GM21423 (cell line): ENCODE data around the gene FNDC5.
A peak's percentile ranks its signal among the peaks of the same experiment; 100 is the strongest.

Experiments used
- ATAC-seq: cut with Tn5 transposase; IDR thresholded peaks from one replicate; pipeline ENCODE4 v1.9.1; 2021; ENCODE audit warnings: mild to moderate bottlenecking, moderate library complexity; ENCODE audit not compliant: unreplicated experiment

Gene FNDC5

DNA sequence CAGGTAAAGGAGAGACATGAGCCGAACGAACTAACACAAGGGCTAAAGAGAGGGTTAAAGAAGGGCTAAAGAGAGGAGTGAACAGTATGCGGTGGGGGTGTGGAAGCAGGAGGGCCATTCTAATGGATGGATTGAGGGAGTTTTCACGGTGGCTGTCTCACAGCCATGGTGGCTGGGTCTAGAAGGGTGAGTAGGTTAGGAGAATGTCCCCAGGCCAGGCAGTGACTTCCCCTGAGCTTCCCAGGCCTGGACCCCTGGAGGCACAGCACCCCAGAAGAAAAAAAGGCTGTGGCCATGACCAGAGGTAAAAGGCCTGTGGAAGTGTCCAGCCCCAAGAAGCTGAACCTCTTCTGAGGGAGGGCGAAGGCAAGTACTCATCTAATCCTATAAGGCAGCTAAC, 3.6 kb downstream of the FNDC5 start:
- no peak for ATAC-seq

DNA sequence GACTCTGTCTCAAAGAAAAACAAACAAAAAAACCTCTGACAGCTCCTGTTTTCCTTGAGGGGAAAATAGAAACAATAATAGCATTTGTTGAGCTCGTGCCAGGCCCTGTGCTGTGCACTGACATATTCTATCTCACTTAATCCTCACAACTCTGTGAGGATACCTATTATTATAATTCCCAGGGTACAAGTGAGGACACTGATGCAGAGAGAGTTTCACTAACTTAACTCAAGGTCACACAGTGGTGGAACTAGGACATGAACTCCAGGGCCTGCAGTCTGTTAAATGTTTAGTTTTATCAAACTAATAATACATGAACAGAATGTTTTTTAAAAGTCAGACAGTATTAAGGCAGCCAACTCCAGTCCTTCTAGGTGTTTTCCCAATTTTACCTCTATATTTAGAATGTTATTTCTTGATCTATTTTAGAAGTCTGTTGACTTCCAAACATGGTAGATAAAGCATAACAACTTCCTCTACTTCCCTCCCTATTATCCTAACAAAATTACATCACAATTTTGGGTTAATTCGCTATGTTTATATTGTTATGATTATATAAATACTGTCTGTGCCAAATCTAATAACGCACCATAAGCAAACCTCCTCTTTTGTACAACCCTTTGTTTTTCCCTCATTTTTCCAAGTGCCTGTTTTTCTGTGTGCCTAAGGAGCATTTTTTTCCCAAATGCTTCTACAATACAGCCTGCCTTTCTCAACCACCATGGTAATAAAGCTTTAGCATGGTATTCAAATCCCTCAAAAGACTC, 4.9 kb downstream of the FNDC5 start:
- ATAC-seq = no peak

DNA sequence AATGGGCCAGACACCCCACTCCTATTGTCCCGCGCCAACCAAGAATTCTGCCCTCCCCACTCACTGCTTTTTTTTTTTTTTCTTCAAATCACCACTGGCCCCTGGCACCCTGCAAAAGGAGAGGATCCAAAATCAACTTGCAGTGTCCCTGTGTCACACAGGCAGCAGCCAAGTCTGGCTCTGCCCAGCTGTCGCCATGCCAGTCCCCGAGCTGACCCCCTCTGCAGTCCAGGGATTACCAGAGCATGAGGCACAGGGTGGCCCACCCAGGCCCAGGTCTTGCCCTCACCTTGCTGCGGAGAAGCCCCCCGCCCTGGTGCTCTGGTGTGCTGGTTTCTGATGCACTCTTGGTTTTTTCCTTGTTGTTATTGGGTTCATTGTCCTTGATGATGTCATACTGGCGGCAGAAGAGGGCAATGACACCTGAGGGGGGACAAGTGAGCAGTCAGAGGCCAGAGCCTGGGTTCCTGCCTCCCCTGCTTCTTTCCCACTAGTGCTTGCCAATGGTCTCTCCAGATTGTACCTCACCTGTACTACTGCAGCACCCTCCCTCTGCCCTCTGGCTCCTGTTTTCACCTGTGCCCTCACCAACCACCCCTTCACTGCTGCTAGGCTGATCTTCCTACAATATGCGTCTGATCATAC, 6.2 kb downstream of the FNDC5 start:
- no peak for ATAC-seq

DNA sequence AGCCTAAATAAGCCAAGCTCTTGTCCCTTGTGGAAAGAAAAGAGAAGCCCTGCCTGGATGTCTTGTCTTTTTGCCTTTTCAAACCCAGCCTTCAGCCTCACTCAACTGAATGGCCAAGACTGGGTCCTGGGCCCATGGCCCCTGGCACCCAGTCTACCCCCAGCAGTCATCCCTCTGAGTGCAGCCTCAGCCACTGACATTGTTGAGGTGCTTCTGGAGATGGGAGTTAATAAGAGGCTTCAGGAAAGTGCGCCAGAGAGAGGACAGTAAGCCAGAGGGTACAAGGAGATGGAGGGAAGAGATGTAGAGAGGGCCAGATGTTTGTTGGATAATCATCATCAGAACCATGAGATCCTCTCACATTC, 6.8 kb downstream of the FNDC5 start:
- ATAC-seq = no peak

DNA sequence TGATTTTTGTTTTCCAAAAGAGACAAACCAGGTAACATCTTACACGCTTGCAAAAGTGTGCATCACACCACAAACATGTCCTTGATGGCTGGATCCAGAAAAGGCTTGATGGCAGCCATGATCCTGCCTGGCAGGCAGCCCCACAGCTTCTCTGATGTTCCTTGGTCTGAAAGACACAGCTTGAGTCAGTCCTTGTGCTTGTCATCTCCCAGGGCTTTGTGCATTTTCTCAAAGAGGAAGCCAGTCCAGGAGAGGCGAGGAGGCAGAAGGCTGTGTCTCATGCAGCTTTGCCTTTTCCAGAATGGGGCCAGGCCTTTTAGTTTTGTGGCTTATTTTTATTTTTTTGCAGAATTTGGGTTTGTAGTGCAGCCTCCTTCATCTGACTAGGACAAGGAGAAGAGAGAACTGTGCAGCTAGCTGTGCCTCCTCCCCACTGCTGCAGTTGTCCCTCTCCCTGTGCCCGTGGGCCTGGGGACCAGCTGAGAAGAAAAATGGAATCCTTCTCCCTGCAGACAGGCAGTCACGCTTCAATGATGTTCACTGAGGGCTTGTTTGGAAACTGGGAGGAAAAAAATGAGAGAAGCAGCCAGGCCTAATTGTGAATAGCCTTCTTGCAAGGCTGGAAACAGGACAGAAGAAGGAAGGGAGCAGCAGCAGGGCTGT, 7.4 kb downstream of the FNDC5 start:
- no peak for ATAC-seq

DNA sequence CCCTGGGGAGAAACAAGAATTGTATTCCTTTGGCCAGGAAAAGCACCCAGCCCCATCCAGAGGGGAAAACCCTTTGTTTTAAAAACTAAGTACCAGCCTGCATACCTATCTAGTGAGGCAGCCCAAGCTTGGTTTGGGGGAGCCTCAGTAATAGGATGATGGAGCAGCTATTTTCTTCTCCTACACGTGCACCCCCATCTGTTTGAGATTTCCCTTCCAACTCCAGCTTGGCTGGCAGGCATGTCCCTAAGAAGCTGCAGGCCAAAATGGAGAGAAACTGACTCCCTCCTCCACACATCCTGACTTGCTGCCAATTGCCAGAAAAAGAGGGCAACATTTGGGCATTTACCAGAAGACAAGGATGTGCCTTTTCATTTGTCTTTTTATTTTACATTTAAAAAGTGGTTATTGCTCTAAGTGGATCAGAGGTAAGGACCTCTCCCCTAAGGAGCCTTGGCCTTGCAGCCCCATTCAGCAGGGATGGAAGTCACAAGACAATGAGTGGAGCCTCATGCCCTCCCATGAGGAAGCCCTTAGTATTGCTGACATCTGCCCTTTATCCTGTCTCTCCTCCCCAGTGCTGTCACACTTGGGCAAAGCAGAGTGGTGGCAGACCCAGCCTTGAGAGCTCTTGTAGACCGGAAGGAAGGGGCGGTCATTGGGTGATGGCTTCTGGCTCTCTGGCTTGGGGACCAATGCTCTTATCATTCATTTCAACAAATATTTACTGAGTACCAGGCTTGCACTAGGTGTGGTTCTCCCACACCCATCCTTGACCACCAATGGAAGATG, 8.6 kb downstream of the FNDC5 start:
- no peak for ATAC-seq

DNA sequence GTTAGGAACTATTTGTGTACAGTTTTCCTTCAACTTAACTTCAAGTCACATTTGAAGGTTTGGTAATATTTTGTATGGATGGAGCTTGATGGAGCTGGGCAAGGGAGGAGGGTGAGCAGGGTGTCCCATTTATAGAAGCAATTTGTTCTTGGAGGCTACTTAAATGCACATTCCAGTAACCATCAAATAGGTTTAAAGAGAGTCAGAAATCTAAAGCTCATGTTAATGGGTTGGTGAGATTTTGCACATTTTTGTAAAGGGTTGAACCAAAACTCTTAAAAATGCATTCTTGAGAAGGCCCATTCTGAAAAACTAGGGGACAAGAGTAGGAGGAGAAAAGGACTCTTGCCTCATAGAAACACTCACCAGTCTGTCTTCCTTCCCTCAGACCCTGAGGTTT, 10.1 kb downstream of the FNDC5 start:
- no peak for ATAC-seq

DNA sequence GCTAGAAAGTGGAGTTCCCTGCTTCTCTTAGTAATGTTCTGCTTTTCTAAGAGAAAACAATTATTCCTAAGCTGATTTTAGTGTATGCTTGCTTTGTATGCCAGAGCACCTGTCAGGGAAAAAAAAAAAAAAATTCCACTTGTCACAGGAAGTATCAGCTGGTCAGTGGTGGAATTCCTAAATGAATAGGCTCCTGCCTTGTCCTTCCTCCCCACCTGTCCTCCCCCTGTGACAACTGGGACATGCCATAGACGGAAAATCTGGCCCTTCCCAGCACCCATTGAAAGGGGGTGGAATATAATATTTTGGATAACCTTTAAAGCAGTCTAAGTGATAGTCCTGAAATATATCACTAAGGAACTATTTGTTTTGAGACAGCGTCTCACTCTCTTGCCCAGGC, 10.8 kb downstream of the FNDC5 start:
- no peak for ATAC-seq

DNA sequence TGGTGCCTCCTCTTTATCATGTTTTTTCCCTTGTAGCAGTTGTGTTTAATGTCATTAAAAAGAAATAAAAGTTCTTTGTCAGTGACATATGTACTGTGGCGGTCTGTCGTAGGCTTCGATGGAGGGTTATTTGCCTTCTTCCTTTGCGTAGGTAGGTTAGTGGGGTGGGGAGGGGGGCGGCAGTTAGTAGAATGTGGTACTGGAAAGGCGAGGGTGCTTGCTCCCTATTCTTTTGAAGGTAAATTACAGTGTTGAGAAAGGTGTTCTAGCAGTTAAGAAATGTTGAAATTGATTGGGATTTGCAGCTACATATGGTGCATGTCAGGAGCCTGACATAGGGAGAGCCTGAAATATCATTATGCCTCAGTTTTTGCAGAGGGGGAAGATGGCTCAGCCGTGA, 11.9 kb downstream of the FNDC5 start:
- no peak for ATAC-seq

DNA sequence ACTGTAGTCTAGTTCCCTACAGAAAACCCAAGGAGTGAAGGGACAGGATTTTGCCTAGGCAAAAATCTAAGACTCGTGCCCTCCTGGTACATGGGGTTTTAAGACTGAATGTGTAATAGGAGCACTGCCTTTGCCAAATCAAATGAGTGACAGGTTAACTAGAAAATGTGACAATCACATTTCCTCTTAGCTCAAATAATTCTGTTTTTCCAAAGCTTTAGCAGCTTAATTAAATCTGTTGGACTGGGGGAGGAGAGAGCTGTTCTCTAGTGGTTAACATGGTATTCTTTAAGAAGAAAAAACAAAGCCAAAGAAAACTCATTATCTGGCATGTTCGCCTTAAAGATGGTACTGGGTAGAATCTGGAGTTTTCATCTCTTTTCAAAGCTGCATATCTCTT, 12.6 kb downstream of the FNDC5 start:
- no peak for ATAC-seq

DNA sequence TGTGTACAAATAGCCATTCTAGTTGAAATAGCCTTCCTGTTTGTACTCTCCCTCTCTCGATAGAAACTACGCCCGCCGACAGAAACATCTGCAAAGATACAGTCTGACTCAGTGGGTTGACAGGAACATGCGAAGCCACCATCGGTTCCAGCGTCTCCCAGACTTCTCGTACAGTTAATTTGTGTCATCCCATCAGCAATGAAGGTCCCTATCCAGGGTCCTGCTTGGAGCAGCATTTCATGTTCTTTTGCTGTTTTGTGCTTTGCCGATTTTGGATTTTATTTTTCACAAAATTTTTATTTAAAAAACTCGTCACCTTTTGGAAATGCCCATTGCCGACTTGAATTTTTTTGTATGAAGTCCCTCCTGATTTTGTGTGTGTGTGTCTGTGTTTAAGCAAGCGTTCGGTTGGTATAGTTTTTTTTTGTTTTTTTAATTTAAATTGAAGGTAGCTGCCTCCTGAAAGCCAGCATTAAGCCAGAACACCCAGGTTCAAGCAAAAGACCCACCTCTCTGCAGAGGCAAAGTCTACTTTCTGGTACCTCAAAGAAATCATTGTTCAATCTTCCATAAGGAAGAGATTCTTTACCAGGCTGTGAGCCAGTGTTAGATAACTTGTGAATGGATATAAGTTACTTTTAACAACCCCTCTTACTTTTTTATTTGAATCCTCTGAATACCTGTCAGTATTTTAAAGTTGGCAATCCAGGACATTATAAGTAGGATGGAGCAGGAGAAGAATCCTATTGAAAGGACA, 14.7 kb downstream of the FNDC5 start:
- no peak for ATAC-seq

DNA sequence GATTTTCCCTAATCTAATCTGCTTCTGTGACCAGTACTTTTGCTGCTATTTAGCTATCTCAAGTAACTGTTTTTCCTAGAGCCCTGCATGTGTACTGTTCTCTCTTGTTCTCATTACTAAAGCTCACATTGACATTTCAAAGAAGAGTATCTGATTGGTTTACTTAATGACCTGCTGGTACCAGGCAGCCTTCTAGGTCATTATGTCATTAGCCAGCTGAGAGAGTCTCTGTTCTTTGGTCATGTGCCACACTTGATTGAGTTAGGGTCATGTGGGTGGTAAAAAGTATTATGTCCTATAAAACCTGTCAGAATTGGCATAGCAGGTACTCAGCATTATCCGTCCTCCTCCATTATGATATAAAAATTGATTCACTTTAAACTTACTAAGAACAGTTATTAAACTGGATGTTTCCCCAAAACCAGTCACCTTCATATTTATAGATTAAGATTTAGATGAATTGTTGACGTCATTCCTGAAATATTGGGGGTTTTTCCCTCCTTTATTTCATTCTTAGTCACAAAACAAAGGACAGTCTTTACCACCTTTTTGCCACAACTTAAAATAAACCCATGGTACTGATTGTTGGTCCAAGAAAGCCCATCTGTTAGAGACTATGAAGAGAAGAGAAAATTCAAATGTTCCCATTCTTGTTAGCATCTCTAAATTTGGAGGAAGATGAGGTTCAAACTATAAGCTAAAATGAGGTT, 22.2 kb downstream of the FNDC5 start:
- ATAC-seq = no peak

DNA sequence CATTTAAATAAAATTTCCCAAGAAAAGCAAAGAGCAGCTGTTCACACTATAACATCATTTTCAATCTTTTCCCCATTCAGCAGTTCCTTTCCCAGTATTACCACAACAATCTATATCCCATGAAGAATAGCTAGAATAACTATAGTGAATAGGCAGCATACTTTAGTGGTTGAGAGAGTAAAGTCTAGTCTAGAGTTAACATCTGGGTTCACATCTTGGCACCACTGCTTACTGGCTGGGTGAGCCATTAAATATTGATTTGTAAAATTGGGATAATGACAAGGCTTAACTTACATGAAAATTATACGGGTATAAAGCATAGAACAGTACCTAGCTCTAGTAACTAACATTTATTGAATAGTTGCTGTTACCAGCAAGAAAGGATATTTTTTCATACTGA, 38.8 kb downstream of the FNDC5 start:
- ATAC-seq = no peak

DNA sequence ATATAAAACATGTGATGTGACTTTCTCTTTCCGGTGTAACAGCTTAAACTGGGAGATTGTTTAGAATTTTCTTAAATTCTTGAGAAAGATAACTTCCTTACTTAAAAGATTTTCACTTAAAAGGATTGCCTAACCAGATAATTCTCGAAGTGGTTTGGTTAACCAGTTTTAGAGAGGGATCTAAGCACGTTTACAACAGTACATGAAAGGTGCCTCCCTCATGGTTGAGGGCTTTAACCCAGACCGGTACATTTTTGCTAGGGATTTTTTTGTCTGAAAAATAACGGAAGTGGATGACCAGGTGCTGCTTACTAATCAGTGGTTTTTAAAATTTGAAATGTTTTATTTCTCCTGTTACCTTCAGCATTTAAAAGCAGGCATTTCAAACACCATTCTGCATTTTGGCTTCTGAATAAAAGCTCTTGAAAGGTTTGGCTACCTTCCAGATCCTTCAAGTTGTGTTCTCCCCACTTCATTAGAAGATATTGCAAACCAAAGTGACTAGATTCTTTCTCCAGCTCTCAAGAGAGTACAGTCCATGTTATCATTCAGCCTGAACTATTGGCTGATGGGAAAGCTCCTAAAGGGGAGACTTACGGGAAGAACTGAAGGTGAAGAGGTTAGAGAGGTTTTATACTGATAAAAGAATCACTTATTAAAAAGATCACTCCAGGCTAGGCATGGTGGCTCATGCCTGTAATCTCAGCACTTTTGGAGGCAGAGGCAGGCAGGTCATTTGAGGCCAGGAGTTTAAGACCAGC, 40.4 kb downstream of the FNDC5 start:
- no peak for ATAC-seq

DNA sequence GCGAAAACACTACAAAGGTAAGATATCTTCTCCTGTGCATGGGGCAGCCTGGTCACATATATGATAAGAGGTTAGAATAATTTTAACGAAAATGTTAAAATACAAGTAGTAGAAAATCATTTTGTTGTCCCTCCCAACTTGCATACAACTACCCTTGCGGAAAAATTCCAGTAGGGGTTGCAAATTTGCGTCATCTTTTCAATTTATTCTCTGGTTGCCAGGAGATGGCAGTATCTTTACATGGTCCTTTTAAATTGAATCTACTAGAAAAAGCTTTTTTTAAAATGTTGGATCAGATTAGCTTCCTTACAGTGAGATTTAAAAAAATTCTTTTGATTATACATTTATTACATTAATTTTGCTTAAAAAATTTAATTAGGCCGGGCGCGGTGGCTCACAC, 42.4 kb downstream of the FNDC5 start:
- ATAC-seq = no peak

DNA sequence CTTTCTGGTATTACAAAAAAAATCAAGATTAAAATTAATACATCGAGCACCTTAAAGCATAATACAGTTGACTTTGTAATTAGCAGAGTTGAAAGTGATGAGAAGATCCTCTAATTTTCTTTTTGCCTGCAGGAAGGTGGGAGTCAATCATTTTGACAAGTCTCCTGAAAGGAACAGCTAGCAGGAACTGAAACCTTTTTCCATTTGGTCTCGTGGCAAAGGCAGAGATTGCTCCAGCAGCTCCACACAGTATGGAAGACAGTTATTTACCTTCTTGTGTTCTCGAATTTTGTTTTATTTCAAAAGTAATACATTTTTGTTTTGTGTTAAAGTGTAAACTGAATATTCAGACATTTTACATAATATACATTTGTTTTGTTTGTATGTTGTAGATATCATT, 45.5 kb downstream of the FNDC5 start:
- no peak for ATAC-seq

DNA sequence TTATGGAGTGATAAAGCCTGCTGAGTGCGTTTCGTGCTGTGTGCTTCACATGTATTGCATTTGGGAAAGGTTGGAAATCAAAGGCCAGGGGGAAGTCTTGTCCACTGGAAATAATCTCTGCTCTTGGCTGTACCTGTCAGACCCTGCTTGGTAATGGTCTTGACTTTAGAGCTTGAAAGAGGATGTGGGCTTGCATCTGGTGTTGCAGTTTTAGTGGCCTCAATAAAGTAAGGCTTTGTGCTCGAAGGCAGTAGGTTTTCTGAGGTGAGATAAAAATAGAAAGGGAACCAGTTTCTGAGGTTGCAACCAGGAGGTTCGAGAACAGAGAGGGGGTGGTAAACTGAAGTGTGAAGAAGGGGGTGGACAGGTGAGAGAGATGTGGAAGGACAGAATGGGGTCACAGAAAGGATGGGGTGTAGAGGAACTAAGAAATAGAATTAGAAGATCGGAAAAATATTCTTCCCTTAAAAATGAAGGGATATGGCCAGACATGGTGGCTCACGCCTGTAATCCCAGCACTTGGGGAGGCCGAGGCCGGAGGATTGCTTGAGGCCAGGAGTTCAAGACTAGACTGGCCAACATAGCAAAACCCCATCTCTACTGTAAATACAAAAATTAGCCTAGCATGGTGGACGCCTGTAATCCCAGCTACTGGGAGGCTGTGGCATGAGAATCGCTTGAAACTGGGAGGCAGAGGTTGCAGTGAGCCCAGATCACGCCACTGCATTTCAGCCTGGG, 51.7 kb downstream of the FNDC5 start:
- peak; percentile 38 for ATAC-seq

DNA sequence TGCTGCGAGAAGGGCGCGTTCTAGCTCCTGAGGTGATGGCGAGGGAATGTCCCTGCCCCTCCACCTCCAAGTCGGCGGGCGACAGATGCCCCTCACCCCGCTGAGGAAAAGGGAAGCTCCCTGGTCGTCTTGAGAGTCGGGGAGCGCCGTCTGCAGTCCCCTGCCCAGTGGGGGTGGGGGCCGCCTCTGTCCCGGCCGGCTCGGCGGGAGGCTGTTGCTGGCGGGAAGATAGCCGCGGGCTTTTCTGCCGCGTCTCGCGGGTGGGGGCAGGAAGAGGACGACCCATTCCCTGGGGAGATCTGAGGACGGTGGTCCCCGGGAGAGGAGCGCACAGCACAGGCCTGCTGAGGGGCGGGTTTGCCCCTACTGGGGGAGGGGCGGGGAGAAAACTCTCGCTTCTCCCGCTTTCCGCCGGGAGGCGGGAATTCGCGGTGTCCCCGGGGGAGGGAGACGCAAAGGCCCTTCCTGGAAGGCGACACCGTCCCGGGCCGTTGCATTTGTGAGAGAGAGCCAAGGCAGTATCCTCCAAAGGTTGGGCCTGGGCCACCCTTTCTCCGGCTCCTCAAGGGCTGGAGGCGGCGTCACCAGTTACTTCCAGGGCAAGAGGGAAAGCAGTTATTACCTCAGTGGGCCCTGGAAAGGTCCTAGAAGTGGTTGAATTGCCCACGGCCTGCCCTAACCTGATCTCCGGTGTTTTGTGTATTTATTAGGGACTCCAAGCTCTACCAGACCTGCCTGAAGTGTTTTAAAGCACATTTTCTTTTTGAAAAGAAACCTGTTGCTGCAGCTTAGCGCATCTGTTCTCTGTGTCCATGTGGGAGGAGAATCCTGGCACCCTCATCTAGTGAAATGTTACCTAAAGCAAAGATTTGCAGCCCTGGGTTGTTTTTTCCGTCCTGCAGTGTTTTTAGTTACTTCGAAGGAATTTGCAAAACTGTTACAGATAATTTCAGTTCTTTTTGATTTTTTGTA, 52.6 kb downstream of the FNDC5 start:
- peak; percentile 8 for ATAC-seq
